Measurements from ENCODE around the gene GRPEL1. TPM values are rescaled to one million over a fixed set of nuclear protein-coding genes. Genes with fewer than 3 reads are reported as not detected.

Gene GRPEL1
- total and polyA plus RNA-seq, 2 of the 4 experiments (the other 2 are of a cell fraction), result 33.0 to 33.9 TPM

GRCh38 chr4:7040765-7041164 is 27.1 kb downstream of the GRPEL1 start:
- POLR2A ChIA-PET (ENCODE audit: unreplicated experiment), result interaction anchor here (0.6 kb wide), 1 partner anchor 27 kb away, joined by 4 read pairs; the partner anchor contains the start of gene GRPEL1
- Histone ChIP-seq H4K20me1 (ENCODE audit: insufficient read depth, low read length) (peaks cover 20% of the 10 kb centered on the region), H3K4me2 (ENCODE audit: low read depth, low read length) (no peak overlapping the region), H3K9ac (ENCODE audit: low read depth, low read length) (no peak overlapping the region), H3K4me1 (ENCODE audit: control insufficient read depth, insufficient read depth, low read length) (peaks cover 18% of the 10 kb centered on the region), H3K56ac (ENCODE audit: extremely low read depth, insufficient read depth, low read length) (no peak overlapping the region), H3K27ac (ENCODE audit: insufficient read depth, low read length) (no peak overlapping the region), H3K79me1 (ENCODE audit: low read depth in 1 of 2, low read length in 2 of 2) (peaks cover 18 to 34% of the 10 kb centered on the region in 2 experiments), H2BK15ac (ENCODE audit: low read depth, low read length) (no peak overlapping the region), H4K91ac (ENCODE audit: insufficient read depth, low read depth, low read length) (no peak overlapping the region), H2BK5ac (ENCODE audit: low read depth, low read length, poor library complexity, severe bottlenecking) (no peak overlapping the region), H3K27me3 (ENCODE audit: control insufficient read depth, insufficient read depth, low read length) (no peaks in the 10 kb centered on the region), H2AFZ (replicated peaks; ENCODE audit: low read length, poor library complexity) (no peak overlapping the region), H3K14ac (replicated peaks; ENCODE audit: low read depth, low read length) (no peak overlapping the region), H3K23ac (ENCODE audit: low read depth, low read length) (no peak overlapping the region), H2AK9ac (replicated peaks; ENCODE audit: low read depth, low read length, poor library complexity) (no peak overlapping the region), H3K36me3 (ENCODE audit: control insufficient read depth, insufficient read depth, low read length) (no peaks in the 10 kb centered on the region), H3K4me3 (ENCODE audit: insufficient read depth, low read depth, low read length) (no peak overlapping the region), H3K9me1 (ENCODE audit: insufficient read depth, low read length) (peaks cover 9% of the 10 kb centered on the region), H4K5ac (ENCODE audit: low read depth, low read length) (no peak overlapping the region), H3K18ac (ENCODE audit: low read depth, low read length) (no peak overlapping the region), H2AK5ac (ENCODE audit: low read depth, low read length) (no peak overlapping the region), H3K4ac (ENCODE audit: low read depth, low read length) (no peak overlapping the region), H2BK20ac (ENCODE audit: low read depth, low read length) (no peak overlapping the region), H3K9me3 (ENCODE audit: control insufficient read depth, insufficient read depth, low read length) (no peaks in the 10 kb centered on the region), H2BK120ac (ENCODE audit: low read depth, low read length) (no peak overlapping the region), H4K8ac (ENCODE audit: low read depth in 2 of 2, low read length in 2 of 2) (no peak overlapping the region)
- no CpG with 5 or more reads among the region's 4 CpGs for WGBS, 2 experiments (ENCODE audit: extremely low coverage in 2 of 2, insufficient read length in 1 of 2)
- TF ChIP-seq MAZ (IDR thresholded peaks at IDR 0.05; ENCODE audit: borderline replicate concordance, low read depth, low read length) (no peak), BHLHE40 (IDR thresholded peaks at IDR 0.05; ENCODE audit: low read depth, low read length) (no peak), USF2 (IDR thresholded peaks at IDR 0.05; ENCODE audit: low read depth, low read length) (no peak), RAD21 (IDR thresholded peaks at IDR 0.05; ENCODE audit: low read length) (no peak), FOS (IDR thresholded peaks at IDR 0.05; ENCODE audit: low read depth, low read length) (no peak), RFX5 (IDR thresholded peaks at IDR 0.05; ENCODE audit: low read depth, low read length) (no peak), RCOR1 (IDR thresholded peaks at IDR 0.05; ENCODE audit: insufficient replicate concordance, low read length) (no peak), CHD1 (IDR thresholded peaks at IDR 0.05; ENCODE audit: low read depth, low read length) (no peak), NFE2L2 (IDR thresholded peaks at IDR 0.05; ENCODE audit: low read depth, low read length) (no peak), CTCF (conservative IDR thresholded peaks at IDR 0.05; ENCODE audit: low read depth, low read length) (no peak), CEBPB (IDR thresholded peaks at IDR 0.05; ENCODE audit: low read depth, low read length) (no peak), MXI1 (IDR thresholded peaks at IDR 0.05; ENCODE audit: borderline replicate concordance, low read depth, low read length) (no peak), SMC3 (IDR thresholded peaks at IDR 0.05; ENCODE audit: low read depth, low read length) (no peak), POLR2A (IDR thresholded peaks at IDR 0.05; ENCODE audit: low read depth, low read length) (no peak), ELK1 (IDR thresholded peaks at IDR 0.05; ENCODE audit: borderline replicate concordance, low read depth, low read length) (no peak), MAFK (IDR thresholded peaks at IDR 0.05; ENCODE audit: low read depth, low read length) (no peak)
- in situ Hi-C loops (cut with MboI; ENCODE audit: low sequenced_read_pairs) (no loop called here), dilution Hi-C loops (cut with HindIII; ENCODE audit: low sequenced_read_pairs, unreplicated experiment) (no loop called here), intact Hi-C loops (cut with micrococcal nuclease) (loop anchor here (5.0 kb wide), 1 partner anchor 53 kb away; no protein-coding TSS in a partner anchor)
- CTCF ChIA-PET, result no interaction called here
- BruUV-seq (replicated peaks), result no TSS peak
- DNase-seq, result no peak
- ATAC-seq (ENCODE audit: low read depth), result no peak

Measured in IMR-90 (cell line).